Measurements from ENCODE around the gene CHRM4.

The CHRM4 gene

DNA sequence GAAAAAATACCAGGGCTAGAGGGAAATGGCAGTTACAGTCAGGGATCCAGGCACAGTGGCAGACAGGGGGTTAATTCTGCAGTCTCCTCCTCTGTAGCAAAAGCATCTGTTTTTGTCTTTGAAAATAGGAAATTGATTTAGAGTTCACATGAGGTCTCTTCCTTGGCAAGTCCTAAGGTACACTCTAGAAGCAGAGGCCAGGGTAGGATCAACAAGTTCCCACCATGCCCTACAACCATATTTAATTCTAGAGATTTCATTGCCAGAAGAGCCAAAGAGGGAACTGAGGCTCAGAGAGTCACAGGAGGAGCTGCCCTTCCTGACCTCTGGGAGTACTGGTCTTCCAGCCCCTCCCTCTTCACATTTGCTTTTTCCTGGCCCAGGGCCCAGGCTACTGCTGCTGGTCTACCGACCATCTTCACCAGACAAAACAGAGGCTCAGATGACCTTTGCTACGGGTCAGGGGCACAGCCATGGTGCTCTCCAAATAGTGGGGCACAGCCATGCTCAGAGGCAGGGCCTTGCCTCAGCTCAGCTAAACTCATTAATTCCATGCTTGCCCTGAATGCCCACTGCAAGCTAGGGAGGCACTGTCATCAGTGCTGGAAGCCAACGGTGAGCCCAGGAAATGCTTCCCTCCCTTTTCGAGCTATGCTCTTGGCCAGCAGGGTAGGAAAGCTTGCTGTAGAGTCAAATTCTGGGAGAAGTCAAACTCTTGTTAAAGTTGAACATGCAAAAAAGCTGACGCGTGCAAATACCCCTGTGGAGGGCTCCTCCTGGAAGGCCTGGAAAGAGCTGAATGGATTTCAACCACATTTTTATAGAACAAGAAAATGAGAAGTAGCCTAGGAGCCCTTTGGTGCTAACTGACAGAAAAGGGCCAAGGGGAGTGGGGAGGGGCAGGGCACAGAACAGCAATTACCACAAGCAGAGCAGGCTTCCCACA is 11.7 kb upstream of the CHRM4 start:
- DNase-seq: no peak

DNA sequence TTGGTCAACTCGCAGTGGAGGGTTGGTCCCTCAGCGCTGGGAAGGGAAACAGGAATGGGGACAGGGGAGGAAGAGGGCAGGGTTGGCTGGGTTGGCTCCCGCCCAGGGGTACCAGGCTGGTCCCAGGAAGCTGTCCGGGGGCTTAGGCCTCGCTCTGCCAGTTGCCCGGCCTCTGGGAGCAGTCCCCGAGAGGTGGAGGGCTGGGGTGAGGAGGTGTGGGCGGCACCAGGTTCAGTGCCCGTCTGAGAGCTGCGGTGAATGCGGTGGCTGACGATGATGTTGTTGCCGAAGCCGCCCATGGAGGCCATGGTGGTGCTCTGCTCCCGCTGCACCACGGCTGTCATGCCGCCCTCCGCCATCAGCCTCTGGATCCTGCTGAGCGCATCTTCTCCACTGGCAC is 6.0 kb upstream of the CHRM4 start:
- no peak for DNase-seq

DNA sequence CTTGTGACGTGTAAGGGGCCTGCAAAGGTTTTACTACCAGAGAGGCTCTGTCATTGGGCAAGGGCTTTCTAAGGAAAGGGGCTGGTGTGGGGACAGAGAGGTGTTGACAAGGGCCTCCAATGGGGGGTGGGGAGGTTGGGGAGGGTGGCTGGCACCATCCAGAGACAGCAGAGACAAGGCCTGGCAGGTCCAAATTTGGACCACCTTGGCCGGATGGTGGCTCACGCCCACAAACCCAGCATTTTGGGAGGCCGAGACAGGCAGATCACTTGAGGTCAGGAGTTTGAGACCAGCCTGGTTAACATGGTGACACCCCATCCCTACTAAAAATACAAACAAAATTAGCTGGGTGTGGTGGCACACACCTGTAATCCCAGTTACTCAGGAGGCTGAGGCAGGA is 2.2 kb upstream of the CHRM4 start:
- DNase-seq: no peak

DNA sequence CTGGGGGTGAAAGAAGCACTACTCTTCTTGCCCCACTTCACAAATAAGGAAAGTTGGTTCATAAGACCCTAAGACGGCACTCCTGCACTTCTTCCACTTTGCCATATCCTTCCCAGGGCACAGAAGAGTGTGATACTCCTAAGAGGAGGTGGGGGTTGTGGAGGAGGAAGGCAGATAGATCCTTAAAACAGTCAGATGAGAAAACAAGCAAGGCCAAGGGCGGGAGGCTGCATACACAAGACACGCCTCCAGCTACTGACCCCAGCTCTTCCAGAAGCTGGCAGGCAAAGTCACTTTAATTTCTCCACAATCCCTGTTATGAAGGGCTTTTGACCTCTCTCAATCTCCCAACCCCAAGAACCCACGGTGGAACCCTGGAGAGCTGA is 1.6 kb upstream of the CHRM4 start:
- no peak for DNase-seq

DNA sequence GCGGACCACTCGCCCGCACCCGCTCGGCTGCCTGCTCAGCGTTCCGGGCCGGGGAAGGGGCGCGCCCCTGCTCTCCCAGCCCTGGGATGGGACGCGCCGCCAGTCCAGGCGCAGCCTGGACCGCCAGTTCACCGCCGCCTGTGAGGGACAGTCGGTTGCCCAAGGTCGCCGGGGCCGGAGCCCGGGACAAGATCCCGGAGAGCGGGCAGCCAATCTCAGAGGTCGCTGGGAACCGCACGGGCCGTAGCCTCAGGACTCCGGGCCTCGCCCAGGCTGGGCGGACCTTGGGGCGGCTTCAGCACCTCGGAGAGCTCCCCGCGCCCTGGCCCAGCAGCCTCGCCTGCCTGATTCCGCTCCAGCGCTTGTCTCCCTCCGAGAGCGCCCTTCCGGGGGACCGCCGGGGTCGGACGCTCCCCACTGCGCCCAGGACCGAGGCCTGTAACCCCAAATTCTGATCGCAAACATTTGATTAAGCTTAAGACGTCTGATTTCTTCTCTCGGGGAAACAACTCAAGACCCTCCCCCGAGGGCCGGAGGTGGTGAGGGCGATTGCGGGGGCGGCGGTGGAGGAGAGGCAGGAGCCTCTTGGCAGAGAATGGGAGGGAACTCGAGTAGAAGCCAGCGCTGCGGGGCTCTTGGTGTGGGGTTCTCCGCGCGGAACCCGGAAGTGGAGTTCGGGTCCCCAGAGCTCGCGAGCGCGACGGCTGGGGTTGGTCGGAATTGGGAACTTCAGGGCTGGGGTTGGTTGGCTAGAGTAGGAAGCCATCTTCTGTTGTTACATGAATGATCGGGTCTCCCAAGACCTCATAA is 1.1 kb upstream of the CHRM4 start:
- peak; percentile 69 to 81 for DNase-seq

DNA sequence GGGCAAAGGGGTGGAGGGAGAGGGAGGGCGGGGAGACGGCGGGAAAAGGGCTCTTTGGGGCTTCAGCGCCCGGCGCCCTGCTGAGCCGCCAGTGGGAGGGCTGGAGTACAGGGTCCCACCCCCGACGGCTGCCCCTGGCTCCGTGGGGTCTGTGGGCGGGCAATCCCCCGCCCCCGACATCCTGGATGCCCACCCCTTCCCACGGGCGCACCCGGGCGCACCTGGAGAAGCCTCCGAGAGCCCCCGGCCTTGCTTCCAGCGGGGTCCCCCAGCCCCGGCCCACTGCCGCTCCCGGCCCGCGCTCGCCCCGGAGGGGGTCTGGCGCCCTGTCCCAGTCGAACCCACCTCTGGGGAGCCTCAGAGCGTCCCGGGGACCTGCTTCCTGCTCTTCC is 394 bp downstream of the CHRM4 start:
- DNase-seq: no peak

DNA sequence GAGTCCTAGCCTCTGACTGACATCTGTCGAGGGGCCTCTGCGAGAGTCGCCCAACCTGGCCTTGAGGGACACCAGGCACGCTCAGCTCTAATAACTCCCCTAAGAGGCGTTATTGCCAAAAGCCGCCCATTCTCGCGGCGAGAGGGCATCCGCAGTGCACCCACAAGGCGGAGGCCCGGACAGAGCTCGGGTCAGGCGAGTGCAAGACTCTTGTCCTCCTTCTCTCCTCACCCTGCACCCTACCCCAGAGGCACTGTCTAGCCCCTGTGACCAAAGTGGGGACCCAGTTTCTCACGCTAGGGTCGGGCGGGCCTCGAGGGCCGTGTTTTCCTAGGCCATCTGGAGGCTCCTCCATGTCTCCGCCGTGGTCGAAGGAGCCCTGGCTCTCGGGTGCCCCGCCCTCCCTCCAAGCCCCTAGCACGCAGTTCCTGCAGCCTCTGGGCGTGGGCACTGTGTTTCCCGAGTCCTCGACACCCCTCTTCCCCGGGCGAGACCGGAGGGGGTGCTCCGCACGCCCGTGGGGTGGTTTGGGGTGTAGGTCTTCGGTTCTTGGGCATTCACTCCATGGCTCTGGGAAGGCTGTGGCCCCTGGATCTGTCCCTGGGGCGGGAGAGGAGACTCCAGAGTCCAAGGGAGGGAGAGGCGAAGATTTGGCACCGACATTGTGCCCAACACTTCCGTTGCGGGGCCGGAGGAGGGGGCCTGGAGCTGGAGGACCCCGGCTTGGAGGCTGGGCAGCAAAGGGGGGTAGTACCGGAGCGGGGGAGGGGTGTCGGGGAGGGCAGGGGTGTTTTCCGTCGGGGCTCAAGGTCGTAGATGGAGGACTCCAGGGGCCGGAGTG is 1.0 kb downstream of the CHRM4 start:
- no peak for DNase-seq

DNA sequence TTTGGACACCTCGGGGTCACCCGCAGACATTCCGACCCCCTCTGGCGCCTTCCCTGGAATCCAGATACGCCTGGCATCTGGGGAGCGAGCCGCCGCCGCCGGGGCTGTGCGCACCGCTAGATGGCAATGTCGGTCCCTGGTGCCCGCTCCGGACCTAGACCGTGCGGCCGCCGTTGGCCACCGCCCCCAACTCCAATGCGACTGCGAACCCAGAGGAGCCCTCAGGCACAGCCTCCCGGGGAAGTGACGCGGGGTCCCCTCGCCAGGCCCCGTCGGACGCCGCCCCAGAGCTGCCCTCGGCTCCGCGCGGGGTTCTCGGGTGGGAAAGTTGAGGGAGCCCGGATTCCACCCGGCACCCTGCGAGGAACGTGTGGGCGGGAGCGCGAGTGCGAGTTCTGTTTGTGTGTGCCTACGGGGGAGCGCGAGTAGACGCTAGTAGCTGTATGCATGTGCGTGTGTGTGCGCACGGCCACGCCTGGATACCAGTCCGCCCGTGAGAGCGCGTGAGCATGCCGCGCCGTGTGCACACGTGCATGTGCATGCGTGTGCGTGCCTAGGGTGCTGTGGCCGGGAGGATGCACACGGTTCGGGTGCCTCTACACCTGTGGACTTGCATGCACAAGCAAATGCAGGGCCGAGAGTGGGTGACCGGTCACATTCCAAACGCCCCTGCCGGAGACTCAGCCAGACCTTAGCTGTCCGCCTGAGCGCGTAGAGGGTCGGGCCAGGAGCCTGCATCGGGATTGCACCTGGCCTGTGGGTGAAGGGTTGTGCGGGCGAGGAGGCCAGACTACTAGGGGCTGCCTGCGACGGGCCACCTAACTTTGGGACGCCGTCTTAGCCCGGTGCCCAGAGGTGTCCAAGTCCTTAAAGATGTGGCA is 1.9 kb downstream of the CHRM4 start:
- peak in 1 of 2 donors; percentile 17 for DNase-seq

DNA sequence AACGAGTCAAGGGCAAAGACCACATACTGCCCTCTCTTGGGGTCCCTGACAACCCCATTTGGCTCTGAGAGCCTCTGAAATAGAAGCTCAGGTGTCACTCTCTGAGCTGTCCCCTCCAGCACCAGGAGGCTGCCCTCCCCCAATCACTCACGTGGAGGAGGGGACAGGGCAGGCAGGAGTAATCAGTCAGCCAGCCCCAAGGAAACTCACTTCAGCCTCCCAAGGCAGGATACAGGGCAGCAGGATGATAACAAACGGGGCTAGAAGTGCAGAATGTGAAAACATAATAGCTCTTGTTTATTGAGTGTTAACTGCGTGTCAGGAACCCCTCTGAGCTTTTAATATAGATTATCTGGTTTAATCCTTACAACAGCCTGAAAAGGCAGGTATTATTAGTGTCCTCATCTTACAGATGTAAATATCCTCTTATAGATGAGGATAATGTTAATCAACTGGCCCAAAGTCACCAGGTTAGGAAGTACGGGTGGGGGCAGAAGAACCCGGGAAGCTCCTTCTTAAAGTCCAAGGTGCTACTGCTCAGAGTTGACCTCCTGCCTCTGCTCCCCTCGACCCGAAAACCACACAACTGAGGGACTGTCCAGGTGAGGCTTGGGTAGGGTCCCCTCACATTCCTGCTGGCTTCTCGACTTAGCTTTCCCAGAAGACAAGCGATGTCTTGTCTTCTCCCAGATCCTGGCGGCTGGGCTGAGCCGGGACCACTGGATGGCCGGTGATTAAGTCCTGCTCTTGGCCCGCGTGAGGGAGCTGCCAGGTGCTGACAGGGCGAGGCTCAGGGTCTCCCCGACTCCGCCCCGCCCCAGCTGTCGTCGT is 2.7 kb downstream of the CHRM4 start:
- no peak for DNase-seq

DNA sequence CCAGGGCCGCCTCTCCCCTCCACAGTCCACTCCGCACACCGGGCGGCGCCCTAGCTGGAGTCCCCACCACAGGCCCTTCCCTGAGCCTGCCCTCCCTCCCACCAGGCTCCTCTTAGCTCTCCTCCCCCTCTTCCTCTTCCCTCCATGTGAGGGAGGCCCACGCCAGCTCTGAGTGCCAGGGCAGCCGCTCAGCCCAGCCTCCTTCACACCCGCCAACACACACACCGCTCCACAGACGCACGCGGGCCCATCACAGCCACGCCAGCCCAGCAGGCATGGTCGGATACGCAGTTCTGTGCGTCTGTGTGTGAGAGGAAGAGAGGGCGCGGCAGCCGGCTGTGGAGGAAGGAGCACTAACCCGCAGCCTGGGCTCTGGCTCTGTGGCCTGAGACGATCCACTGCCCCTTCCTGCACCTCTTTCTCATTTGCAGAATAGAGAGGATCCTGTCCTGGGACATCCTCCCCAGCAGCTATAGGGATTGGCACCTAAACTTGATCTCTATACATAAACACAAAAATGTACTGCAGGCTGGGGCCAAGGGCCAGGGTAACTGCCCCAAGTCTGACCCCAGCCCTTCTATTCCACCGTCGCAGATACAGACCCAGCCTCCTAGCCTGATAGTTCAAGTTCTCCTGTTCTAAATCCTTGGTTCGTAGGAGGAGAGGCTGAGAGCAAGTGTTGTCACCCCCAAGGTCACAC is 3.5 kb downstream of the CHRM4 start:
- no peak for DNase-seq

DNA sequence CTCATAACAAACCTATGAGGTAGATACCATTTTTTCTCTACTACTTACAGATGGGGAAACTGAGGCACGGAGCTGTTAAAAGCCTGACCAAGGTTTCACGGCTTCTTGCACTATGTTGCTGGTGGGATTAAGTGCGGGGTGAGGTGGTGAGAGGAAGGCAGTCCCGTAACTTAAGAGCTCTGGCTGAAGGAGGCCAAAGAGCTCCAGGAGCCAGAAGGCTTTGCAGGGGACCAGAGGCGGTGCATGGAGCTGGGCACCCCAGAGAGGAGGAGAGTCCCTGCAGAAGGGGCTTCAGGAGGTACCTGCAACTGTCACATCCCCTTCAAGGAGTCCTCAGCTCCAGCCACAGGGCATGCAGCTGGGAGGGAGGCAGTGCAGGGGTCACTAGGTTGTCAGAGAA is 4.1 kb downstream of the CHRM4 start:
- DNase-seq: no peak

DNA sequence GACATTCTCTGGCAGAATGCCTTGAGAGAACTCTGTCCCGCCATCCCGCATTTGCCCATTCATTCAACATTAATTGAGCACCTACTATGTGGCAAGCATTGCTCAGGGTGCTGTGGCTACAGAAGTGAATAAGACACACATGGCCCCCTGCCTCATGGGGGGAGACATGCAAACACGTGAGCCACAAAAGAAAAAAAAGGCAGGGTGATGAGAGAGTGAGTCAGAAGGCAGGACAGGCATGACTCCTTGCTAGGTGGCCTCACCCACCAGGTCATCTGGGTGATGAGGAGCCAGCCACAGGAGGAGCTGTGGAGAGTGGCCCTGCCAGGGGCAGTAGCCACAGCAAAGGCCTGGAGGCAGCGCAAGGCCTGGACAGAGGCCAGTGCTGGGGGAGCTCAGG is 4.9 kb downstream of the CHRM4 start:
- DNase-seq: no peak

DNA sequence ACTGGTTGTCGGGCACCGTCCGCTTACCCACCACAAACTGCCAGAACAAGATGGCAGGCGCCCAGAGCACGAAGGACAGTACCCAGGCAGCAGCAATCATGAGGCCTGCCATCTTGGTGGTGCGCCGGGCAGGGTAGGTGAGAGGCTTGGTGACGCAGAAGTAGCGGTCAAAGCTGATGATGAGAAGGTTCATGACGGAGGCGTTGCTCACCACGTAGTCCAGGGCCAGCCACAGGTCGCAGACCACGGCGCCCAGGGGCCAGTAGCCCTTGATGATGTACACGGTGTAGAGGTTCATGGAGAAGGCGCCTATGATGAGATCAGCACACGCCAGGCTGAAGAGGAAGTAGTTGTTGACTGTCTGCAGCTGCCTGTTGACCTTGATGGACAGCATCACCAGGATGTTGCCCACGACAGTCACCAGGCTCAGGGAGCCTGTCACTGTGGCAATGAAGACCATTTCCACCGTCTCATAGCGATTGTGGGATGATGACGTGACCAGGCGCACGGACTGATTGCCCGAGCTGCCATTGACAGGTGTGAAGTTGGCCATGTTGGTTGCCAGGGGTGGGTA is 5.5 kb downstream of the CHRM4 start:
- DNase-seq: no peak

DNA sequence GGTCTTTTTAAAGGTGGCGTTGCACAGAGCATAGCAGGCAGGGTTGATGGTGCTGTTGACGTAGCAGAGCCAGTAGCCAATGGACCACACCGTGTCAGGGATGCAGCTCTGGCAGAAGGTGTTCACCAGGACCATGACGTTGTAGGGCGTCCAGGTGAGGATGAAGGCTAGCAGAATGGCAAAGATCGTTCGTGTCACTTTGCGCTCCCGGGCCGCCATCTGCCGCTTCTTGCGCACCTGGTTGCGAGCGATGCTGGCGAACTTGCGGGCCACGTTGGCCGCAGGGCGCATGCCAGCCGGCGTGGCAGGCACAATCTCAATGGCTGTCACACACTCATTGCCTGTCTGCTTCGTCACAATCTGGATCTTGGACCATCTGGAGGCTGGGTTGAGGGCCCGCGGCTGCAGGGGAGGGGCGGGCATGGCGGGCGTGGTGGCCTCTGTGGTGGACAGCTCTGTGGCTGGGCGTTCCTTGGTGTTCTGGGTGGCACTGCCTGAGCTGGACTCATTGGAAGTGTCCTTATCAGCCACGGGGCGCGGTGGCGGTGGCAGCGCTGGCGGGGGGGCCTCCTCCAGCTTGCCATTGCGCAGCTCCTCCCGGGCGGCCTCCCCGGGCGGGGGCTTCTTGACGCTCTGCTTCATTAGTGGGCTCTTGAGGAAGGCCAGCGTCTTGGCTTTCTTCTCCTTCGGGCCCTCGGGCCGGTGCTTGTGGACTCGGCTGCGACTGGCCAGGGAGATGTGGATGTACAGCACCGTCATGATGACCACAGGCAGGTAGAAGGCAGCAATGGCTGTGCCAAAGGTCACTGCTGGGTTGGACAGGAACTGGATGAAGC is 6.2 kb downstream of the CHRM4 start:
- DNase-seq: no peak

DNA sequence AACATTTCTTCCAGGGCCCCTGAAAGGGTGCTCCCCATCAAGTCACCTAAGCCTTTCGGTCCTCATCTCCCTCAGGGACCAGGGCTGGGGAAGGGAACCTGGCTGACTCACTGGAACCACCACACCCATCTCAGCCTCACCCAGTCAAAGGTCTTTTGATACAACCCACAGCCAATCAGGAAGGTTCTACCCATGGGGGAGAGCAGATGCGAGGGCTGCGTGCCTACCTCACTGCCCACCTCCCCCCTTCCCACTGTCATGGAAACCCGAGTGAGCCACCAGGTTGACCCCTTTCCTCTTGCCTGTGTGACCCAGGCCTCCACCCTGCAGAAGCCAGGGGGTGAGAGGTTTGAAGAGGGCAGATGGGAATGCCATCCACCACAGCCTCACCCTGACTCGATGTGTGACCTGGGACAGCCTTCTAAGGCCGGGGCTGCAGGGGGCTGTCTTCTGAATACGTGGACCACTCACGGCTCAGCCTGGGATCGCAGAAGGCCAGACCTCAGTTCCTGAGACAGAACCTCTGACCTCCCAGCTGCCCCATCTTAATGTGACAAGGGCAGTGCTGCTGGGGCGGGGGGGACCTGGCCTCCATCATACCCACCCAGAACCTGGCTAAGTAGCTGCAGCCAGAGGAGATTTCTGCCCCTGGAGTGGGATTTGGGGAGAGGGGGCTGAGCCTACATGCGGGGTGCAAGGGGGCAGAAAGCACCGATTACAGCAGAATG is 7.4 kb downstream of the CHRM4 start:
- DNase-seq: no peak

DNA sequence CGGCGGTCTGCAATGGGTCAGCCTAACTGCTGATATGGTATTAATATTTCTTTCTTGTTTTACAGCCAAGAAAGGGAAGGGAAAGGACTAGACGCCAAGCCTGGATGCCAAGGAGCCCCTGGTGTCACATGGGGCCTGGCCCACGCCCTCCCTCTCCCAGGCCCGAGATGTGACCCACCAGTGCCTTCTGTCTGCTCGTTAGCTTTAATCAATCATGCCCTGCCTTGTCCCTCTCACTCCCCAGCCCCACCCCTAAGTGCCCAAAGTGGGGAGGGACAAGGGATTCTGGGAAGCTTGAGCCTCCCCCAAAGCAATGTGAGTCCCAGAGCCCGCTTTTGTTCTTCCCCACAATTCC is 8.2 kb downstream of the CHRM4 start:
- no peak for DNase-seq

DNA sequence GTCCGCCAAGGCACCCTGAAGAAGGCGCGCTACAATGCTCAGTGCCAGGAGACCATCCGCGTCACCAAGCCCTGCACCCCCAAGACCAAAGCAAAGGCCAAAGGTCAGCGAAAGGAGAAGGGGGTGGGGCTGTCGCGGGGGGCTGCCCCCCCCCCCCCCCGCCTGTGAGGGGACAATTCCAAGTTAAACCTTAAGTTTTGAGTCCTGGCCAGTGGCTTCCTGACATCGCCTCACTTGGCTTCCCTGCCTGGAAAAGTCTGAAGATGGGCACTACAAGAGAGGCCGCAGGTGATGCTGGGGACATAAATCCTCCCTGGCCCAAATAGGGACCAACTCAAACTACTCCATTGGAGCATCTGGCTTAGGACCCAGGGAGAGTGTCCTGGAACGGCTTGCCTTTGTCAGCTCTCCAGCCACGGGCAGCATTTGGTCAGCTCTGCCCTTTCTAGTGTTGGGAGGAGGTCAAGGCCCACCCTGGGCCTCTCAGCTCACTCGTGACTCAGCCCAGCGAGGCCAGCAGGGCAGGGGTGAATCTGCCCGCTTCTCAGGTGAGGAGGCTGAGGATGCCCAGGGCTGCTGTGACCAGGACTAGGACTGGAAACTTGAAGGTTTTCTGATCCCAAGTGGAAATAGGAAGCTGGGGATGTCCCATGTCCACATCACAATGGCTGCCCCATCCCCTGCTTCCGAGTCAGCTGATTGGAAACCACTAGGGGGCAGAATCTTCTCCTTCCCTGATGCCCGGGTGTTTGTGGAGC is 8.8 kb downstream of the CHRM4 start:
- no peak for DNase-seq
